ENCODE data around the gene DPH2. TPM values are rescaled to one million over a fixed set of nuclear protein-coding genes. Genes with fewer than 3 reads are reported as not detected.
A peak's percentile ranks its signal among the peaks of the same experiment; 100 is the strongest.

DPH2 gene
- total RNA-seq: 10 to 100 TPM; 23.5 to 41.9 (median 32.5) TPM

- Histone ChIP-seq H3K36me3 (peaks cover 0 to 51% of the 10 kb centered on the region in 2 donors), H3K27ac (peak within 1 kb of the TSS in 3 of 4 donors; percentile 46 to 66 (median 62)), H3K27me3 (no peaks in the 10 kb centered on the region), H3K4me1 (peaks cover 0 to 31% (median 10%) of the 10 kb centered on the region in 3 donors), H3K9me3 (no peaks in the 10 kb centered on the region), H3K4me3 (peak within 1 kb of the TSS; percentile 58 to 87)
- WGBS, 2 donors (ENCODE audit: low coverage in 1 of 2): 1 to 2% methylated on average over 10 to 11 of the region's 47 CpGs
- peak; percentile 97 for ATAC-seq
- TF ChIP-seq POLR2A (IDR thresholded peaks at IDR 0.05): no peak
- peak; percentile 11 for TF ChIP-seq POLR2AphosphoS5 (IDR thresholded peaks at IDR 0.05)
- TF ChIP-seq EP300 (IDR thresholded peaks at IDR 0.05): no peak
- peak in 2 of 4 experiments; percentile 20 to 59 for TF ChIP-seq CTCF (IDR thresholded peaks at IDR 0.05)
These were observed at the start of gene DPH2 for GRCh38 chr1:43969746-43970466. Gene DPH2, plus strand, starts transcription at chr1:43970010. Its CDS starts 166 bp downstream, at chr1:43970176.

DNA sequence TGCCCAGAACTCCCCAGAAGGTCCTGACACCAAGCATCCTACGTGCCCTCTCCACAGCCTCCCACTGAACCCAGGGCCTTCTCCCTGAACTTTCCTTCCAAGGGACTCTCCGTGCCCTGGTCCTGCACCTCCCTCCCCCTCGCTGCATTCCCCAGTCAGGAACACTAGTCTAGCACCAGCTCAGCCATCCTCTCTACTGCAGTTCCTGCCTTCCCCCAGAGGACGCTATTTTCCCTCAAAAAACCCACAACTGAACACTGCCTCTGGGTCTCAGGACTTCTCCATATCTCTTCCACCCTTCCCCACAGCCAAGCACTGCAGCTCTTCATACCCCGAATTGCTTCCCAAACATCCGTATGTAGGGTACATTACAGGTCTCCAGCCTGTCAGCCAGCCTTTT lies 48.8 kb upstream of the DPH2 start:
- ATAC-seq: no peak
- H3K27ac ChIP-seq: no peak overlapping the region
- H3K4me1 ChIP-seq: no peaks in the 10 kb centered on the region
- peaks cover 0 to 51% of the 10 kb centered on the region in 2 donors for H3K36me3 ChIP-seq
- no peaks in the 10 kb centered on the region for H3K9me3 ChIP-seq
- H3K4me3 ChIP-seq: no peak overlapping the region
- H3K27me3 ChIP-seq: no peaks in the 10 kb centered on the region
- 90 to 98% methylated on average over 5 to 6 of the region's 6 CpGs for WGBS, 2 donors (ENCODE audit: low coverage in 1 of 2)
- TF ChIP-seq CTCF (IDR thresholded peaks at IDR 0.05): no peak
- TF ChIP-seq POLR2AphosphoS5 (IDR thresholded peaks at IDR 0.05): no peak
- TF ChIP-seq EP300 (IDR thresholded peaks at IDR 0.05): no peak
- no peak for TF ChIP-seq POLR2A (IDR thresholded peaks at IDR 0.05)

GRCh38 chr1:43924516-43924915 lies 45.3 kb upstream of the DPH2 start:
- H3K36me3 ChIP-seq: peaks cover 0 to 60% of the 10 kb centered on the region in 2 donors
- no peak for ATAC-seq
- no peak overlapping the region for H3K4me3 ChIP-seq
- no peaks in the 10 kb centered on the region for H3K27me3 ChIP-seq
- no peak overlapping the region for H3K27ac ChIP-seq
- no peaks in the 10 kb centered on the region for H3K4me1 ChIP-seq
- no peaks in the 10 kb centered on the region for H3K9me3 ChIP-seq
- 73 to 86% methylated on average over 4 of the region's 4 CpGs for WGBS, 2 donors (ENCODE audit: low coverage in 1 of 2)
- TF ChIP-seq POLR2AphosphoS5 (IDR thresholded peaks at IDR 0.05): no peak
- no peak for TF ChIP-seq EP300 (IDR thresholded peaks at IDR 0.05)
- TF ChIP-seq CTCF (IDR thresholded peaks at IDR 0.05): no peak
- TF ChIP-seq POLR2A (IDR thresholded peaks at IDR 0.05): no peak

GRCh38 chr1:43925846-43926245 lies 44.0 kb upstream of the DPH2 start:
- no peaks in the 10 kb centered on the region for H3K27me3 ChIP-seq
- ATAC-seq: no peak
- no peaks in the 10 kb centered on the region for H3K9me3 ChIP-seq
- WGBS, 2 donors (ENCODE audit: low coverage in 1 of 2): 92 to 96% methylated on average over 5 to 8 of the region's 9 CpGs
- H3K4me1 ChIP-seq: no peaks in the 10 kb centered on the region
- H3K36me3 ChIP-seq: peaks cover 0 to 61% of the 10 kb centered on the region in 2 donors
- TF ChIP-seq POLR2A (IDR thresholded peaks at IDR 0.05) (no peak), EP300 (IDR thresholded peaks at IDR 0.05) (no peak), POLR2AphosphoS5 (IDR thresholded peaks at IDR 0.05) (no peak), CTCF (IDR thresholded peaks at IDR 0.05) (no peak)
- H3K27ac ChIP-seq: no peak overlapping the region
- no peak overlapping the region for H3K4me3 ChIP-seq

Measured in gastroesophageal sphincter (tissue), 4 donors.